Measurements from ENCODE around the gene DNASE1L2.

DNA sequence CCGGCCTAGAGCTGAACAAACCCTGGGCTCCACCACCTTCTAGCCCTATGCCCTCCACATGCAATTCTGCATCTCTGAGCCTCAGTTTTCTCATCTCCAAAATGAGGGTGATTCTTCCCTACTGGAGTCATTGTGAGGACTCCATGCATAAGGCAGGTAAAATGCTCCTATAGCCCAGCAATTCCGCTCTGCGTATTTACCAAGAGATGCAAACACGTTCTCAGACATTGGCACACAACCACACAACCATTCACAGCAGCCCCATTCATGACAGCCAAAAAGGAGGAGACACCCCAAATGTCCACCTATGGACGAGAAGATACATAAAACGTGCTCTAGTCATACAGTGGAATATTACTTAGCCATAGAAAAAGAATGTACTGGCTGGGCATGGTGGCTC is 35.9 kb upstream of the DNASE1L2 start:
- TF ChIP-seq, protein P1, sequence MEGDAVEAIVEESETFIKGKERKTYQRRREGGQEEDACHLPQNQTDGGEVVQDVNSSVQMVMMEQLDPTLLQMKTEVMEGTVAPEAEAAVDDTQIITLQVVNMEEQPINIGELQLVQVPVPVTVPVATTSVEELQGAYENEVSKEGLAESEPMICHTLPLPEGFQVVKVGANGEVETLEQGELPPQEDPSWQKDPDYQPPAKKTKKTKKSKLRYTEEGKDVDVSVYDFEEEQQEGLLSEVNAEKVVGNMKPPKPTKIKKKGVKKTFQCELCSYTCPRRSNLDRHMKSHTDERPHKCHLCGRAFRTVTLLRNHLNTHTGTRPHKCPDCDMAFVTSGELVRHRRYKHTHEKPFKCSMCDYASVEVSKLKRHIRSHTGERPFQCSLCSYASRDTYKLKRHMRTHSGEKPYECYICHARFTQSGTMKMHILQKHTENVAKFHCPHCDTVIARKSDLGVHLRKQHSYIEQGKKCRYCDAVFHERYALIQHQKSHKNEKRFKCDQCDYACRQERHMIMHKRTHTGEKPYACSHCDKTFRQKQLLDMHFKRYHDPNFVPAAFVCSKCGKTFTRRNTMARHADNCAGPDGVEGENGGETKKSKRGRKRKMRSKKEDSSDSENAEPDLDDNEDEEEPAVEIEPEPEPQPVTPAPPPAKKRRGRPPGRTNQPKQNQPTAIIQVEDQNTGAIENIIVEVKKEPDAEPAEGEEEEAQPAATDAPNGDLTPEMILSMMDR (conservative IDR thresholded peaks at IDR 0.05; ENCODE audit: low read length): no peak
- TF ChIP-seq EZH2phosphoT487 (IDR thresholded peaks at IDR 0.05; ENCODE audit: borderline replicate concordance): no peak
